GM18951 (cell line): Measurements from ENCODE around the gene GARNL3.

Experiments
- POLR2A ChIP-seq: IDR thresholded peaks from 4 replicates; pipeline ENCODE4 v1.6.1; 2011; ENCODE audit warnings: mild to moderate bottlenecking; ENCODE audit not compliant: insufficient read length, insufficient read depth; ENCODE audit errors: extremely low read depth
- in situ Hi-C: fragments of 300-500 bp; cut with MboI; formaldehyde crosslinking; loops from one replicate; pipeline ENCODE4 v1.12.0; 2022; ENCODE audit warnings: low sequenced_read_pairs, mixed read lengths, inconsistent platforms; ENCODE audit not compliant: unreplicated experiment

GARNL3 gene

DNA sequence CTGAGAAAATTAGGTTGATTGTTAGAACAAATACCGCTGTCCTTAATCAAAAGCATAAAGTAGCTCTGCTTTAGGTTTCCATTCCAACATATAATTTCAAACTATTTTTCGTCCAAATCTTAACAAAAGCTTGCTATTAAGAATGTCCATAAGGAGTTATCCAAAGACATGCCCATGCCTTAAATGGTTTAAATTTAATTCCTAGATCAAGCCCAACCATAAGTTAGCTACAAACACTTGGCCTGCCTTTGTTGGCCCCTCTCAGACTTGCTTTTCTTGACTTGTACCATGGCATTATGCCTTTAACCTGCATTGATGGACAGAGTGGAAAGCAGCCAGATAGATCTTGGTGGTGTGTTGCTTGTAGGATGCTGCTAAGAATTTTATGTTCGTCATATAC, 8.8 kb downstream of the GARNL3 start:
- in situ Hi-C loops, result no loop called here
- TF ChIP-seq POLR2A, result no peak

DNA sequence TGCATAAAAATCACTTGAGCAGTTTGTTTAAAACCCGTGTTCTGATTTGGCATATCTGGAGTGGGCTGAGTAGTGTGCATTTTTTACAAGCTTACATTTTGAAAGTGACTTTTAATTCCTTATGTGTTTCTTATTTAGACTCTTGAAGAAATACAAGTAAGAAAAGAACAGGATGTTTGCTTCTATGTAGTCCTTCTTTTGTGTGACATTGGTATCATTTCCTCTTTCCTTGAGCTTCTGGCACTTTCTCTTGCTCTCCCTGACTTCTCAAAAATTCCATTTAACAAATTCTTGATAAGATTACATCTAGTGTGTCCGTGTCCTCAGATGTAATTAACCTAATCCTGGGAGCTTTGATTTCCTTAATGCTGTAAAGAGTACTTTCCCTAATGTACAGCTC, 12.5 kb downstream of the GARNL3 start:
- in situ Hi-C loops, result no loop called here
- TF ChIP-seq POLR2A, result no peak

DNA sequence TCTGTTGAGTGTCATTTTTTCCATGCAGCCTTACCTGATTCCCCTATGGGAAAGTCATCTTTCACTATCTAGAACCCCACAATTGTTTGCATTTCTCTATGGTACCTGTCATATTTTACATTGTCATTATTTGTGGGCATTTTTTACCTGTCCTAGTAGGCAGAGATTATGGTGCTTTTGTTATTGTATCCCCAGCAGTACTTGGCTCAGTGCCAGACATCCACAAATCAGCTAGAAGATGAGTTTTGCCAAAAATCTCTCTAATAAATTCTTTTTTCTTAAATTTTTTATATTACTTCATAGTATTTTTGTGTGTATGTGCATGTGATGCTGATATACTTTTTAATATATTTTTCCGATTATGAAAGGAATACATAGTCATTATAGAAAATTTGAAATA, 13.2 kb downstream of the GARNL3 start:
- in situ Hi-C loops, result no loop called here
- TF ChIP-seq POLR2A, result no peak

DNA sequence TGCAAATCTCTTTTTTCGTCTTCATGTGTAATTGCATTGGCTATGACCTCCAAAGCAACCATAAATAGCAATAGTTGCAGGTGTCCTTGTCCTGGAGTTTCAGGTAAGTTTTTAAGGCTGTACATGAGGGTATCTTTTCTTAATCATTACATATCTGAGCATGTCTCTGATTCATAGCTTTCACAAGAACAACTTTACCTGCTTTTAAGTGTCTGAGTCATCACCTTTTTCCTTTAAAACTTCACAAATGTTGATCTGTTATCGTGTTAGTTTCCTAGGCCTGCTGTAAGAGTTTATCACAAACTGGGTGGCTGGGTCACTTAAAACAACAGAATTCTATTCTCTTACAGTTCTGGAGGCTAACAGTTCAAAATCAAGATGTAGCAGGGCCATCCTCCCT, 13.8 kb downstream of the GARNL3 start:
- no peak for TF ChIP-seq POLR2A
- in situ Hi-C loops, result no loop called here

DNA sequence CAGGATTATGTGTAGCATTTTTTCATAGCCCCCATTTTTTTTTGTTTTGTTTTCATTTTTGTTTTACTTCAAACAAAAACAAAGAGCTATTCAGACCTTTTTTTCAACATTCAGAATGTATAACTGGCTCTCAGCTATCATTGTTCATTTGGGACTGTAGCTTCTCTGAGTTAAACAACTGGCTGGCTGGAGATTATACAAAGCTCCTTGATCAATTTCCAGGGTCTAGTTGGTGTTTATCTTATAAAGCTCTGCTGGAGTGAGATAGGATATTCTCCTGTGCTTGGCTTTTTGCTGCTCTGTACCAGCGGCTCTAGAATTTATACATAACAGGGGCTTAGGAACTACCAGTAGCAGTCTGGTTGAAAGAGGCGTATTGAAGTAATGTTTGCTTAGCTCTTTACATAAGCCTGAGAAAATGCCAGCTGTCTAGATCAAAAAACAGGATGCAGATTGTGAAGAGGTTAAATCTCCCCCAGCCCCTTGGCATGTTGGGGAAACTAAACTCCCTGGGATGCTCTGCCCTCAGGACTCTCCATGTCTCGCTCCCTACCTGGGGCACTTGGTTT, 15.2 kb downstream of the GARNL3 start:
- in situ Hi-C loops, result no loop called here
- no peak for TF ChIP-seq POLR2A

DNA sequence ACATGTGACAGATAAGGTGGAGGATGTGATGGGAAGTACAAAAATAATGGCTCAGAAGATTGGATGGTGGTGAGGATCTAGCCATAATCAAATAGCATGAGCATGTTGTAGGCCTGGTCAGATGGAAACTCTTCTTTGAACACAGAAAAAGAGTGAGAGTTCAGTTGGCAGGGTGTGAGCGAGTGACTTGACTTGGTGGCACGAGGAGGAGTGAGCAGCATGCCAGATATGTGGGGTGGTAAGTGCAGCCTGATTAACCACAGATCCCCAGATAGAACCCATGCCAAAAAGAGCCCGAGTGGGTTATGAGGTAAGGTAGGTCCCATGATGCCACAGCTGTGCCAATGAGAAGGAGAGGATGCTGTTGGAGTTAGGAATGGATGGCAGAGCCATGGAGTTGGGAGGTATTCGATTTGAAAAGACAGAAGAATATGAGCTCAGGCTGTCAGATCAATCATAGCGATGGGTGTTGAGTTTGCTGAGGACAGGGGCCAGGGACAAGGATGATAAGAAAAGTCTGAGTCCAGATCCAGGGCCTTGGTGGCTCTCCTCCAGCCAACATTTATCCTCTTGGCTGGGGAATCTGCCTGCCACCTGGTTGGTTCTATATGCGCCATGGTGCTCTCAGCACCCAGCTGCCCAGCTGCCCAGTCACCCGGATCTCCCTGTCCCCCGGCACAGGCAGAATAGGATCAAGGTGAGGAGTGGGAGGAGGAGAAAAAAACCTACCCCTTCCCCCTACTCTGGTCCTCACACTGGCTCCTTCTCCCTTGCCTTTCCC, 16.5 kb downstream of the GARNL3 start:
- TF ChIP-seq POLR2A, result no peak
- in situ Hi-C loops, result no loop called here

DNA sequence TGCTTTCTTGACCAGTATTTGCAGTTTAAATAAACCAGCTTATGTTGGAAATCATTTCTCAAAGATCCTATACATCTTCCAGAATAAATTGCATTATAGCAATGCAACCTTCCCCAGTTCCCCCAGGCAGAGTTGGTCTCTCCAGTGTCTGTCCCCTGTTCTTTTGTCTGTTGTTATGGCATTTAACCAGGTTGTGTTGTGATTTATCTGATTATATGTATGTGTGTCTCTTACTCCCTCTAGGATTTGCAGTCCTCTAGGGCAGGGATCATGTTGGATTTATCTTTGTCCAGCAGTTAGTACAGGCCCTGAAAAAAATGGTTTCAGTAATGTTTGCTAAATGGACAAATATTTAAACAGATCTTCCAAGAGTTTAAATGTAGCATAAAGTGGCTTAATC, 17.3 kb downstream of the GARNL3 start:
- TF ChIP-seq POLR2A, result no peak
- in situ Hi-C loops, result no loop called here

DNA sequence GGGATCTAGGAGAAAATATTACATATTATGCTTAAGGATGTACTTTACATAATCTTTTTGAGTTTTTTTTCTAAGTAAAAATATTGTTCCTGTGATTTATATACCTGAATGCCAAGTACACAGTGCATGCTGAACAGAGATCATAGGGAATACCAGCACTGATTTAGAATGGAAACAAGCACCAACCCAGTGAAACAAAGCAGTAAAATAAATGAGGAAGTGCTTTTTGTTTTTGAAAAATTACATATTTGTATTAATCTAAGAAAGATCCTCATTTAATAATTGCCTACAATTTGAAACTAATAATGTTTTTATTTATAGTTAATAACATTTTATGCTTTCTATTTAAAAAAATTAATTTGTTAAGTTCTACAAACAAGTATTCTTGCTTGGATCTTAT, 18.0 kb downstream of the GARNL3 start:
- in situ Hi-C loops, result no loop called here
- TF ChIP-seq POLR2A, result no peak

DNA sequence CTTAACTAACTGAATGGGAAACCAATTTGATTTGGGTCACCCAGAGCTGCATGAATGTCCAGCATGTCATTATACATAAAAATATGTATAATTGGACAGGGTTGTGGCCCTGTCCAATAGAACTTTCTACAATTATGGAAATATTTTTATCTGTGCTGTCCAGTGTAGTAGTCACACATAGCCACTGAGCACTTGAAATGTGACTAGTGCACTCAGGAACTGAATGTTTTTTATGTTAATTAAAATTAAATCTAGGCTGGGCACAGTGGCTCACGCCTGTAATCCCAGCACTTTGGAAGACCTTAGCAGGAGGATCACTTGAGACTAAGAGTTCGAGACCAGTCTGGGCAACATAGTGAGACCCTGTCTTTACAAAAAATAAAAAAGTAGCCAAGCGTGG, 18.6 kb downstream of the GARNL3 start:
- no peak for TF ChIP-seq POLR2A
- in situ Hi-C loops, result no loop called here

DNA sequence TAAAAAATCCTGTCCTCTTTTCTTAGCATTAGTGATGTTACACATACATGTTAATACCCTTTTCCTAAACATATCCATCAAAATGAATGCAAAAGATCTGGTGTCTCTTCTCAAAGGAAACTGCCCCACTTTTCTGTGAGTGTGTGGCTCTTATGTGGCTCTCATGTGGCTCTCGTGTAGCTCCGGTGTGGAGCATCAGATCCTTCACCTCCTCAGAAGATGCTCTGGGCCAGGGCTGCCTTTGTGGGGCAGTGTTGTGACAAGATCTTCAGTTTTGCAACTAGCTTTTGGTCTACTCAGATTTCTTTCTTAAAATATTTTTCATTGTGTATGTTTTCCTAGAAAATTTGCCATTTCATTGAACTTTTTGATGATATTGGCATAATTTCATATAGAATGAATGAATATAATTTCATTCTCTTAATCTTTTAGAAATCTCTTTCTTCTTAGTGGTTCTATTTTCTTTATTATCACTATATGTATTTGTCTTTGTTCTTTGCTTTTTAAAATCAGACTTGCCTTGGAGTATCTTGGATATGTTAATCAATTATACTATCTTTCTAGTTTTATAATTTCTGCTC, 19.4 kb downstream of the GARNL3 start:
- no peak for TF ChIP-seq POLR2A
- in situ Hi-C loops, result no loop called here

DNA sequence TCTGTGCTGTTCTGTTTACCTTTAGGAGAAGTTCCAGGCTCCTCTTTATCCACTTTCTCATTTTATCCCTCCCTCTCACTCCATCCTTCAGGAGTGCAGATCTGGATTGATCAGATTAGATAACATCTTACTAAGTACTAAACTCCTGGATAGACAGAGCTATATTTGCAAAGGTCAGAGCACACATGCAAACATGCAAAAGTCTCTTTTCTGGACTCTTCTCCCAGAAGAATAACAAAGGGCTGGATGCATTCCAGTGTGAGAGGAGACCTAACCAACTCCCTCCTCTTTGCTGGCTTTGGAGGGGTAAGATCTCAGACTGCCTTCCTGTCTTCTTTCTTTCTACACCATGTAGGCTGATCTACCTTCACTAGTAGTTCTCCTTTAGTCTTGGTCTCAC, 21.4 kb downstream of the GARNL3 start:
- TF ChIP-seq POLR2A, result no peak
- in situ Hi-C loops, result no loop called here

DNA sequence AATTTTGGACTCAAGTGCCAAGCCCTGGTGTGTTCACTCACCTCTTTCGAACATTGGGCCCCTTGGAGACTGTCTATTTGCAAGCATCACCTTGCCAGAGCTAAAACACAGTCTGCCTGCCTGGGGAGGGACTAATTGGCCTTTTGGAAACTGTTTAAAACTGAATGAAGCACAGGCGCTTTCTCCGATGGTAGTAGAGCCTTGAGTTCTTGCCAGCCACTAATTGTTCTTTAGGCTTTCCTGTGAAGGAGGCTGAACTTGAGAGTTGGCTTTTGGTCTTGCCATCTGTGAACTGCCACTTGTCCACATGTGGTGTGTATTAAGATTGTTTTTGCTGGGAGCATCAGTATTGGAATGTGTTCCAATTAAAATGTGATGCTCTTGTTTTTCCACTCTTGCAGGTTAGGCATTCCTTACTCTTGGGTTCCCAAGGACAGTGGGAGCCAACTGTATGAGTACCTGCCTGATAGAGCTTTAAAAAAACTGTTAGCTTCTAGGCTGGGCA, 26.0 kb downstream of the GARNL3 start:
- TF ChIP-seq POLR2A, result no peak
- in situ Hi-C loops, result no loop called here

DNA sequence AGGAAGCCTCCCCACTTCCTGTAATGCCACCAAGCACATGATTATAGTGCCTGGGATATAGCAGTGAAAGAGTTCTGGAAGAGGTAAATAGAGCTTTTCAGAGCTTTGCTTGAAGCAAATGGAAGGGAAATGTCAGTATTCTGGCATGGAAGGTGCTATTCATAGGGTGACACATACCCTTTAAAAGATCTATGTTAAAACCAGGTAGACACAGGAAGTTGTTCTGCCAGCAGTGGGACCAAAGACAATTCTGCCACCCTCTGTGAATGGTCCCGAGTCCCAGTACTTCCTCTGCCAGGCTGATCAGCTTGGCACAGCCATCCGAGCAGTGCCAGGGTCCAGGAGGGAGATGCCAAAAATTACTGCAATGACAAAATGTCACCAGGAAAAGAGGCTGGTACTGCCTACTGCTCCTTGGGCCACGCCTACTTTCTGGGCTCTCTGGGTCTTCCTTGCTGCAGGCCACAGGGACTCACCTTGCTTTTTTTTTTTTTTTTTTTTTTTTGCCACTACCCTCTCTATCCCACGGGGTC, 26.7 kb downstream of the GARNL3 start:
- TF ChIP-seq POLR2A, result no peak
- in situ Hi-C loops, result no loop called here

DNA sequence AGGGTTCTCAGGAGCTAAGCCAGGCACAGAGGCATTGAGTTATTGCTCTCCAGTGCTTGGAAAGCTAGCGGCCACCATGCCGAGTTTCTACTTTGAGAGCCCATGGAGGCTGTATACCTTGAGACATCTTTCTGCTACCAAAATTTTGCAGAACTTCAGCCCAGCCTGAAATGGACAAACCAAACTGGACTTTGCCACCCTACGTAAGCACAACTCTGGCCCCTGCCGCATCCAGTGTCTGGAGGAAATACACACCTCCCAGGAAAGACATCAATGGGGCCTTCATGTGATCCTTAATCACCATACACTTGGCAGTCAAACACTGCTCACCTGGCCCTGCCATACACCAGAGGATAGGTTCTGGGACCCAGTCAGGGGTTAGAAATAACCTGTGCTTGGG, 27.8 kb downstream of the GARNL3 start:
- TF ChIP-seq POLR2A, result no peak
- in situ Hi-C loops, result no loop called here
